C4-2B (cell line): ENCODE data around the gene TFF1.

Experiments used
- ZFX ChIP-seq: fragments of 450-650 bp; IDR thresholded peaks from 2 replicates; pipeline ENCODE4 v1.6.1; 2017
- TF ChIP-seq, protein P1 (sequence below): fragments of 450-650 bp; conservative IDR thresholded peaks from 2 replicates; pipeline ENCODE4 v1.5.1; 2017; ENCODE audit warnings: mild to moderate bottlenecking

DNA sequence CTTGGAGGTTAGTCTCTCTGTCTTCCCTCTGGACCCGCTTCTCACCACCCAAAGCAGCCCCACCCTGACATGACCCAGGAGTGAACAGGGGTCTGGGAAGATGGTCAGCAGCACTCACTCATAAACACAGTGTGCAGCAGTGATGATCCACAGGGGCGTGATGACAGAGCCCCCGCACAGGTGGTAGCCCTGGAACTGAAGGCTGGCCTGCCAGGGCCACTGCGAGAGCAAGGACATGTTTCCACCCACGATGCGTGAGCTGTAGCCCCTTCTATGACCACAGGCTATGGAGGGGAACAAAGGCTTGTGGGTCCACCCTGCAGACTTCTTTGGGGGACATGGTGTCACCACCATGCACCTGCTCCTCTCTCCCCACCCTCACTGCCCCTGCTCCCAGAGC lies 16.6 kb upstream of the TFF1 start:
- TF ChIP-seq, protein P1, sequence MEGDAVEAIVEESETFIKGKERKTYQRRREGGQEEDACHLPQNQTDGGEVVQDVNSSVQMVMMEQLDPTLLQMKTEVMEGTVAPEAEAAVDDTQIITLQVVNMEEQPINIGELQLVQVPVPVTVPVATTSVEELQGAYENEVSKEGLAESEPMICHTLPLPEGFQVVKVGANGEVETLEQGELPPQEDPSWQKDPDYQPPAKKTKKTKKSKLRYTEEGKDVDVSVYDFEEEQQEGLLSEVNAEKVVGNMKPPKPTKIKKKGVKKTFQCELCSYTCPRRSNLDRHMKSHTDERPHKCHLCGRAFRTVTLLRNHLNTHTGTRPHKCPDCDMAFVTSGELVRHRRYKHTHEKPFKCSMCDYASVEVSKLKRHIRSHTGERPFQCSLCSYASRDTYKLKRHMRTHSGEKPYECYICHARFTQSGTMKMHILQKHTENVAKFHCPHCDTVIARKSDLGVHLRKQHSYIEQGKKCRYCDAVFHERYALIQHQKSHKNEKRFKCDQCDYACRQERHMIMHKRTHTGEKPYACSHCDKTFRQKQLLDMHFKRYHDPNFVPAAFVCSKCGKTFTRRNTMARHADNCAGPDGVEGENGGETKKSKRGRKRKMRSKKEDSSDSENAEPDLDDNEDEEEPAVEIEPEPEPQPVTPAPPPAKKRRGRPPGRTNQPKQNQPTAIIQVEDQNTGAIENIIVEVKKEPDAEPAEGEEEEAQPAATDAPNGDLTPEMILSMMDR = no peak
- no peak for TF ChIP-seq ZFX
